Spleen (tissue), 11 donors: ENCODE measurements around the gene TNFAIP2. TPM values are rescaled to one million over a fixed set of nuclear protein-coding genes. Genes with fewer than 3 reads are reported as not detected.

ENCODE experiments used
- DNase-seq: peaks from one replicate; pipeline ENCODE4 v3.0.0-alpha.2; 2020
- H3K27ac ChIP-seq, 8 donors: fragments of 200-600 bp; sonication (generic) in 7 of 8; 1 replicate in 4 of 8; 2 replicates in 4 of 8; pipeline versions ENCODE4 v1.5.0 to v1.8.0; 2016 to 2021; ENCODE audit warnings: inconsistent platforms in 4 of 8, mild to moderate bottlenecking in 4 of 8, moderate library complexity in 1 of 8
- H3K27me3 ChIP-seq, 7 donors: fragments of 200-600 bp; sonication (generic) in 6 of 7; replicated peaks in 1 of 7; 1 replicate in 4 of 7; 2 replicates in 3 of 7; pipeline versions ENCODE4 v1.5.0 to v1.8.0; 2016 to 2021; ENCODE audit warnings: inconsistent platforms in 3 of 7, mild to moderate bottlenecking in 1 of 7
- H3K36me3 ChIP-seq, 6 donors: fragments of 200-600 bp; sonication (generic) in 5 of 6; 1 replicate in 4 of 6; 2 replicates in 2 of 6; pipeline versions ENCODE4 v1.5.0 to v1.8.0; 2016 to 2021; ENCODE audit warnings: inconsistent platforms in 2 of 6
- H3K4me1 ChIP-seq, 6 donors: fragments of 200-600 bp; sonication (generic) in 5 of 6; 1 replicate in 3 of 6; 2 replicates in 3 of 6; pipeline versions ENCODE4 v1.5.0 to v1.8.0; 2016 to 2021; ENCODE audit warnings: inconsistent platforms in 3 of 6
- H3K4me3 ChIP-seq, 8 donors: fragments of 200-600 bp; sonication (generic) in 7 of 8; 1 replicate in 4 of 8; 2 replicates in 4 of 8; pipeline versions ENCODE4 v1.5.0 to v1.8.0; 2016 to 2021; ENCODE audit warnings: inconsistent platforms in 4 of 8, mild to moderate bottlenecking in 4 of 8, moderate library complexity in 2 of 8
- H3K9me3 ChIP-seq, 8 donors: fragments of 200-600 bp; sonication (generic) in 7 of 8; 1 replicate in 4 of 8; 2 replicates in 4 of 8; pipeline versions ENCODE4 v1.5.0 to v1.8.0; 2016 to 2021; ENCODE audit warnings: inconsistent platforms in 4 of 8
- POLR2A ChIP-seq, 3 donors: fragments of 450-650 bp; IDR thresholded peaks; one replicate each; pipeline ENCODE4 v1.5.1; 2017; ENCODE audit warnings: antibody characterized with exemption in 3 of 3, mild to moderate bottlenecking in 1 of 3
- POLR2AphosphoS5 ChIP-seq, 3 donors: sonication (generic); formaldehyde crosslinking; IDR thresholded peaks; one replicate each; pipeline ENCODE4 v1.5.1; 2017; ENCODE audit warnings: antibody characterized with exemption in 3 of 3
- WGBS, 5 donors: extraction: QIAGEN DNeasy Blood & Tissue Kit in 3 of 5; methylation state at CpG; one replicate each; pipeline versions ENCODE4 v1.1.5 to v1.1.7; 2013 to 2018; 5-methylcytosine and 5-hydroxymethylcytosine counted together
- intact Hi-C: fragments of 100-400 bp; cut with DNase I; formaldehyde crosslinking; loops from one replicate; pipeline ENCODE4 v1.15.0; 2023; ENCODE audit warnings: low total_unique reads
- polyA plus RNA-seq, 3 donors: library from polyadenylated mRNA; stranded (reverse); fragments of 200-250 nt; gene quantifications; one replicate each; pipeline ENCODE4 v1.2.1, GENCODE V29; 2013
- total RNA-seq, 7 donors: library from RNA; depleted of rRNA in 3 of 7; stranded (reverse); fragments of >200 nt in 3 of 7; fragmentation: NEBNext Ultra II Directional in 4 of 7; extraction: Animal tissue kit (Norgen Biotek cat#: 25700) in 4 of 7; gene quantifications; one replicate each; pipeline versions ENCODE4 v1.1.0 to v1.2.1, GENCODE V29; 2016 to 2021
- TF ChIP-seq, protein P1 (sequence below), 11 experiments: fragments of 200-600 bp in 7 of 11; fragments of 450-650 bp in 4 of 11; sonication (generic) in 4 of 11; IDR thresholded peaks in 8 of 11; conservative IDR thresholded peaks in 3 of 11; 1 replicate in 7 of 11; 2 replicates in 4 of 11; pipeline versions ENCODE4 v1.4.0 to v1.8.0; 2016 to 2021; ENCODE audit warnings: antibody characterized with exemption in 11 of 11, inconsistent platforms in 4 of 11, mild to moderate bottlenecking in 1 of 11
- donor health status: healthy with polysubstance abuse.
- donor health status: DM: no; HTN: no; CAD: no; lungs with moderate emphysema.
- donor health status: DM: no; HTN: no; CAD: no.
- donor health status: Bipolar disorder and iron deficiency.
- donor health status: healthy.
- donor health status: DM: no; HTN: no; CAD: no.
- donor health status: DM: yes; HTN: yes; CAD: no.

The TNFAIP2 gene
- total and polyA plus RNA-seq, 10 donors: 90.2 to 410 (median 268) TPM

DNA sequence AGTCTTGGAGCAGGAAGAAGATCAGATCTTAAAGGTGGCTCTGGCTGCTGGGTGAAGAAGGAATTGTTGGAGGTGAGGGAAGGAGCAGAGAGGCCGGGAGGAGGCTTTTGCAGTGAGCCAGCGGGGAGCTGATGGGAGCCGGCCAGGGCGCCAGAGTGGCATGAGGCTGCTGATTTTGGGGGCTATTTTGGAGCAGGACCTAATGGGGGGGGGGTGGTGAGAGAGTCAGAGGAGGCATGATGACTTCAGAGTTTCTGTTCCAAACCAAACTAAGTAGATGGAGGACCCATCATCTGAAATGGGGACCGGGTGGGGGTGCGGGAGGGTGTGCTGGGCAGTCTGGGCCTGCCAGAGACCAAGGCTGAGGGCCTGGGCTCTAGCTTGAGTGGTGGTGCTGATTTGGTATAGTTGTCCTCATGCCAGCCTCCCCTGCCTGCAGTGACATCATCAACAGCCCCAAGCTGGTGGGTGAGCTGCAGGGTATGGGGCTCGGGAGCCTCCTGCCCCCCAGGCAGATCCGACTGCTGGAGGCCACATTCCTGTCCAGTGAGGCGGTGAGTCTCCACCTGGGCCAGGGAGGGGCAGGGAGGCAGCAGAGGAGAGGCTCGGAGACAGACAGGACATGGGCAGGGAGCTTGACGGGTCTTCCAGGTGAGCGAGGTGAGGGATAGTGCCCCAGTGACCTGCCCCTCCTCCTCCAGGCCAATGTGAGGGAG, 6.2 kb downstream of the TNFAIP2 start:
- H3K27ac ChIP-seq: peak overlapping the region in 1 of 8 donors; percentile 26
- WGBS, 5 donors: 88 to 95% (median 92%) methylated on average over 9 to 12 of the region's 12 CpGs
- peaks cover 0 to 5% (median 2%) of the 10 kb centered on the region in 7 donors for H3K27me3 ChIP-seq
- no peak overlapping the region for H3K4me3 ChIP-seq
- peaks cover 0 to 88% (median 32%) of the 10 kb centered on the region in 6 donors for H3K36me3 ChIP-seq
- peaks cover 12 to 90% (median 55%) of the 10 kb centered on the region in 6 donors for H3K4me1 ChIP-seq
- DNase-seq: no peak
- no peak for TF ChIP-seq POLR2AphosphoS5 (IDR thresholded peaks at IDR 0.05)
- TF ChIP-seq, protein P1, sequence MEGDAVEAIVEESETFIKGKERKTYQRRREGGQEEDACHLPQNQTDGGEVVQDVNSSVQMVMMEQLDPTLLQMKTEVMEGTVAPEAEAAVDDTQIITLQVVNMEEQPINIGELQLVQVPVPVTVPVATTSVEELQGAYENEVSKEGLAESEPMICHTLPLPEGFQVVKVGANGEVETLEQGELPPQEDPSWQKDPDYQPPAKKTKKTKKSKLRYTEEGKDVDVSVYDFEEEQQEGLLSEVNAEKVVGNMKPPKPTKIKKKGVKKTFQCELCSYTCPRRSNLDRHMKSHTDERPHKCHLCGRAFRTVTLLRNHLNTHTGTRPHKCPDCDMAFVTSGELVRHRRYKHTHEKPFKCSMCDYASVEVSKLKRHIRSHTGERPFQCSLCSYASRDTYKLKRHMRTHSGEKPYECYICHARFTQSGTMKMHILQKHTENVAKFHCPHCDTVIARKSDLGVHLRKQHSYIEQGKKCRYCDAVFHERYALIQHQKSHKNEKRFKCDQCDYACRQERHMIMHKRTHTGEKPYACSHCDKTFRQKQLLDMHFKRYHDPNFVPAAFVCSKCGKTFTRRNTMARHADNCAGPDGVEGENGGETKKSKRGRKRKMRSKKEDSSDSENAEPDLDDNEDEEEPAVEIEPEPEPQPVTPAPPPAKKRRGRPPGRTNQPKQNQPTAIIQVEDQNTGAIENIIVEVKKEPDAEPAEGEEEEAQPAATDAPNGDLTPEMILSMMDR (IDR thresholded peaks at IDR 0.05 in 8 of 11, conservative IDR thresholded peaks at IDR 0.05 in 3 of 11): no peak
- TF ChIP-seq POLR2A (IDR thresholded peaks at IDR 0.05): no peak
- no peaks in the 10 kb centered on the region for H3K9me3 ChIP-seq
- intact Hi-C loops: no loop called here

DNA sequence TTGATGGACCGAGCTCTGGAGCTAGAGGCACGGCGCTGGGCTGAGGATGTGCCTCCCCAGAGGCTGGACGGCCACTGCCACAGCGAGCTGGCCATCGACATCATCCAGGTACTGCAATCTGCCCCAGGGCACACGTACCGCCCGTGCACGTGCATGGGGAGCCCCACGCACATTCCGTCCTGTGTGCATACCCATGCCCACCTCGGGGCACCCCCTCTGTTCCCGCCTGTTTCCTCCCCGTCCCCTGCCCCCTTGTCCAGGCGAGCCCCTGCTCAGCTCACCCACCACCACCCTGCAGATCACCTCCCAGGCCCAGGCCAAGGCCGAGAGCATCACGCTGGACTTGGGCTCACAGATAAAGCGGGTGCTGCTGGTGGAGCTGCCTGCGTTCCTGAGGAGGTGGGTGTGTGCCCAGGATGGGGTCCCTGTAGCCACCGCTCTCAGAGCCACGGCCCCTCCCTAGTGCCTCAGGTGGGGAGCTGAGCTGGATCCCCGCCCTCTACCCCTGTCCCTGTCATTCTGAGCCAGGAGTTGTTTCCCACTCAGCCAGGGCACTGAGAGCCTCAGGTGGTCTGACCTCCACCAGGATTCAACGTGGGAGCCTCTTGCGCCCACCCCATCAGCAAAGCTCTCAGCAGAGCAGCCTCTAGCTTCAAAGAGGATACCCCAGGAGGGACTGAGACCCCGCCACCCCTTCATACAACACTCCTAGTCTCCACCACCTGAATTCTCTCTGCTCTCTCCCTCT, 6.9 kb downstream of the TNFAIP2 start:
- Histone ChIP-seq H3K4me1 (peaks cover 12 to 83% (median 48%) of the 10 kb centered on the region in 6 donors), H3K27ac (no peak overlapping the region)
- DNase-seq: no peak

DNA sequence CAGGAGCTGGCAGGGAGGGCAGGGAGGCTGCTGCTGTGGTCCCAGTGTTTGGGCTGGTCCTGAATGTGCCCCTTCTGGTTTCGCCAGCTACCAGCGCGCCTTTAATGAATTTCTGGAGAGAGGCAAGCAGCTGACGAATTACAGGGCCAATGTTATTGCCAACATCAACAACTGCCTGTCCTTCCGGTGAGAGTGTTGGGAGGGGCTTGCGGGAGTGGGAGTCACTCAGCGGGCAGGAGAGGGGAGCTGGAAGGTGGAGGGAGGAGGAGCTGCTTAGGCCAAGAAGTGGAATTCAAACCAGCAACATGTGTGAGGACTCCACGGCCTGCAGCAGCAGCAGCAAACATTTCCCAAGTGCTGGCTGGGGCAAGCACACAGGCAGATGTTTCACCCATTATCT, 7.7 kb downstream of the TNFAIP2 start:
- peaks cover 10 to 77% (median 41%) of the 10 kb centered on the region in 6 donors for H3K4me1 ChIP-seq
- no peak overlapping the region for H3K4me3 ChIP-seq
- 77 to 89% (median 82%) methylated on average over 8 of the region's 8 CpGs for WGBS, 5 donors
- intact Hi-C loops: no loop called here
- DNase-seq: no peak
- peaks cover 0 to 97% (median 44%) of the 10 kb centered on the region in 6 donors for H3K36me3 ChIP-seq
- no peaks in the 10 kb centered on the region for H3K27me3 ChIP-seq
- H3K27ac ChIP-seq: no peak overlapping the region
- H3K9me3 ChIP-seq: no peaks in the 10 kb centered on the region
- TF ChIP-seq POLR2AphosphoS5 (IDR thresholded peaks at IDR 0.05): peak in 1 of 3 donors; percentile 4
- no peak for TF ChIP-seq POLR2A (IDR thresholded peaks at IDR 0.05)
- TF ChIP-seq, protein P1 (IDR thresholded peaks at IDR 0.05 in 8 of 11, conservative IDR thresholded peaks at IDR 0.05 in 3 of 11): no peak

More for the DNA sequence above, 6.9 kb downstream of the TNFAIP2 start:
- H3K9me3 ChIP-seq: no peaks in the 10 kb centered on the region
- intact Hi-C loops: no loop called here
- no peak overlapping the region for H3K4me3 ChIP-seq
- no peaks in the 10 kb centered on the region for H3K27me3 ChIP-seq
- TF ChIP-seq, protein P1 (IDR thresholded peaks at IDR 0.05 in 8 of 11, conservative IDR thresholded peaks at IDR 0.05 in 3 of 11): no peak
- TF ChIP-seq POLR2AphosphoS5 (IDR thresholded peaks at IDR 0.05) (peak in 1 of 3 donors; percentile 48), POLR2A (IDR thresholded peaks at IDR 0.05) (no peak)
- peaks cover 0 to 95% (median 36%) of the 10 kb centered on the region in 6 donors for H3K36me3 ChIP-seq
- WGBS, 5 donors: 82 to 92% (median 88%) methylated on average over 17 to 26 of the region's 26 CpGs

DNA sequence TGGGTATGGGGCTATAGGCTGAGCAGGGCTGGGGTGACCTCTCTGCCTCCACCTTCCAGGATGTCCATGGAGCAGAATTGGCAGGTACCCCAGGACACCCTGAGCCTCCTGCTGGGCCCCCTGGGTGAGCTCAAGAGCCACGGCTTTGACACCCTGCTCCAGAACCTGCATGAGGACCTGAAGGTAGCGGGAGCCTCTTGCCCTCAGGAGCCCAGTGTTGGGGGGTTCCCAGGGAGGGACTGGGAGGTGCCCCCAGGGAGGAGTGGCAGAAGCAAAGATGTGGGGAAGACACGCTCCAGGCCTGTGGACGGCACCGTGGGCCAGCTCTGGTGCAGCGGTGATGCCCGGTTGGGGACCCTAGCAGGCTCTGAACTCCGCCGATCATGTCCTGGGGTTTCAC, 8.3 kb downstream of the TNFAIP2 start:
- DNase-seq: no peak
- intact Hi-C loops: no loop called here
- no peak overlapping the region for H3K4me3 ChIP-seq
- H3K9me3 ChIP-seq: no peaks in the 10 kb centered on the region
- peaks cover 9 to 73% (median 38%) of the 10 kb centered on the region in 6 donors for H3K4me1 ChIP-seq
- WGBS, 5 donors: 91 to 95% (median 92%) methylated on average over 4 to 9 of the region's 9 CpGs
- peak overlapping the region in 2 of 8 donors; percentile 34 to 44 for H3K27ac ChIP-seq
- H3K36me3 ChIP-seq: peaks cover 0 to 97% (median 47%) of the 10 kb centered on the region in 6 donors
- no peaks in the 10 kb centered on the region for H3K27me3 ChIP-seq
- TF ChIP-seq, protein P1 (IDR thresholded peaks at IDR 0.05 in 8 of 11, conservative IDR thresholded peaks at IDR 0.05 in 3 of 11): no peak
- no peak for TF ChIP-seq POLR2A (IDR thresholded peaks at IDR 0.05)
- no peak for TF ChIP-seq POLR2AphosphoS5 (IDR thresholded peaks at IDR 0.05)
